Right renal cortex interstitium (tissue), 3 donors: ENCODE results near the gene TRIM2. TPM values are rescaled to one million over a fixed set of nuclear protein-coding genes. Genes with fewer than 3 reads are reported as not detected.

ENCODE experiments used
- DNase-seq, 3 donors: peaks; one replicate each; pipeline ENCODE4 v3.0.0-alpha.2; 2013; ENCODE audit warnings: low read depth in 3 of 3, low spot score in 2 of 3
- polyA plus RNA-seq, 3 donors: library from polyadenylated mRNA; unstranded; fragments of 120-200 nt; gene quantifications; one replicate each; pipeline ENCODE4 v1.2.1, GENCODE V29; 2013; ENCODE audit not compliant: insufficient read length in 3 of 3

TRIM2 gene
- polyA plus RNA-seq, 3 donors: 76.5 to 80.1 (median 79.4) TPM

- no peak for DNase-seq
These were observed 162.2 kb downstream of the TRIM2 start for GRCh38 chr4:153366486-153366885.

GRCh38 chr4:153367092-153367491, 162.8 kb downstream of the TRIM2 start:
- DNase-seq: no peak

GRCh38 chr4:153369021-153369420, 164.8 kb downstream of the TRIM2 start:
- DNase-seq: no peak

GRCh38 chr4:153371701-153372234, 167.5 kb downstream of the TRIM2 start:
- DNase-seq: no peak

- DNase-seq: no peak
These were observed 168.8 kb downstream of the TRIM2 start for GRCh38 chr4:153372967-153373562.

GRCh38 chr4:153374442-153374841, 170.2 kb downstream of the TRIM2 start:
- no peak for DNase-seq

- no peak for DNase-seq
These were observed 171.1 kb downstream of the TRIM2 start for GRCh38 chr4:153375303-153375702.

GRCh38 chr4:153383131-153383530, 178.9 kb downstream of the TRIM2 start:
- DNase-seq: no peak

- DNase-seq: no peak
These were observed 179.9 kb downstream of the TRIM2 start for GRCh38 chr4:153384160-153384559.

- DNase-seq: no peak
These were observed 181.5 kb downstream of the TRIM2 start for GRCh38 chr4:153385784-153386183.

- DNase-seq: no peak
These were observed 183.7 kb downstream of the TRIM2 start for GRCh38 chr4:153387981-153388380.

Other genes with a start within 250 kb of the TRIM2 start
- gene MND1, start 140.2 kb downstream of the TRIM2 start, polyA plus RNA-seq: 10 to 100 TPM; 16.9 to 20.4 (median 20.3) TPM